AG08396 (cell line): Measurements from ENCODE around the gene B3GALT6.

Experiments used
- DNase-seq: peaks from one replicate; pipeline ENCODE4 v3.0.0; 2012; ENCODE audit warnings: low spot score, mixed read lengths

Gene B3GALT6

DNA sequence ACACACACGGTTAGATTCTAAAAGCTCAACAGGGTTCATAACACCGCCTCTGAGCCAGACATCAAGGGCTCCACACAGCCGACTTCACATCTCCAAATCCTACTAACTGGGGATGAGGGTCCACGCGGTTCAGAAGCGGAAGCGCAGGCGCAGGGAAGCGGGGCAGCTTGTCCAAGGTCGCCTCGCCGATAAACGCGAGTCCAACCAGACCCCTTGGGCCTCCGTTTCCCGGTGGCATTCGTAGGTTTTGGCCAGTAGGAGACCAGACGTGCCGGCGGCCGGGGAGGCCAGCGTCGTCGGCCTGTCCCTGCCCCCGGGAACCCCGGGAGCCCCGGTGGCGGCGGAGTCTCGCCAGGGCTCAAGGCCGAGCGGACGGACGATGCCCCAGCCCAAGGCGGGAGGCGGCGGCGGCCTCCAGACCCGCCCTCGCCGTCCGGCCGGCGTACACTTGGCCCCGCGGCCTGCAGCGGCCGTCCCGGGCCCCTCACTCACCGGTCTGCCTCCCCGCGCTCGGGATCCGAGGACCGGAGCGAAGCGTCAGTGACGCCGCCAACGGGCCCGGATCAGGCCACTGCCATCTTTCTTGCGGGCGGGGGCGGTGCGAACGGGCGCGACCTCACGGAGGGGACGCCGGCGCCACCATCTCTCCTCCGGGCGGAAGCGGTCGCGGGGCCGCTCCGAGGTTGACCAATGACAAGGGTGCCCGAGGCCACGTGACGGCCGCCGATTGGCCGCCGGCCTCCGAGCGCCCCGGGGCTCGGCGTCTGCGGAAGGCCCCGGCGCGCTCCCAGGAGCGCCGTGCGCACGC, 433 bp upstream of the B3GALT6 start, which contains the start of gene SDF4:
SDF4 (minus strand) TSS at position 602 of the 808 bp plus-strand sequence. CDS start 3,229 bp downstream, outside the sequence.
- DNase-seq = peak; percentile 100

GRCh38 chr1:1232796-1233566, 944 bp downstream of the B3GALT6 start:
- no peak for DNase-seq

DNA sequence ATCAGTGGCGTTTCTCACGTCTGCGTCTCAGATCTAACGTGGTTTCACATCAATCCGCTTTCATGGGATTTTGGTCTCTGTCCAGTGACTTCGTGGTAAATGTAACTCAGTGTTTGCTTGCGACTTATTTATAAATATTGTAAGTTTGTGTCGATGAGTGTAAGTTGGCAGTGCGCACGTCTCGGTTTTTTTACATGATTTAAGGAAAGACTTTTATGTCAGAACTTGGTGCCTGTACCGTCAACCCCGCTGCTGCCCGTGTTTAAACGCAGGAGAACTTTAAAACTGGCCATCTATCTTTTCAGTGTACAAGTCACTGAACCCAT, 1.5 kb downstream of the B3GALT6 start:
- DNase-seq = no peak

DNA sequence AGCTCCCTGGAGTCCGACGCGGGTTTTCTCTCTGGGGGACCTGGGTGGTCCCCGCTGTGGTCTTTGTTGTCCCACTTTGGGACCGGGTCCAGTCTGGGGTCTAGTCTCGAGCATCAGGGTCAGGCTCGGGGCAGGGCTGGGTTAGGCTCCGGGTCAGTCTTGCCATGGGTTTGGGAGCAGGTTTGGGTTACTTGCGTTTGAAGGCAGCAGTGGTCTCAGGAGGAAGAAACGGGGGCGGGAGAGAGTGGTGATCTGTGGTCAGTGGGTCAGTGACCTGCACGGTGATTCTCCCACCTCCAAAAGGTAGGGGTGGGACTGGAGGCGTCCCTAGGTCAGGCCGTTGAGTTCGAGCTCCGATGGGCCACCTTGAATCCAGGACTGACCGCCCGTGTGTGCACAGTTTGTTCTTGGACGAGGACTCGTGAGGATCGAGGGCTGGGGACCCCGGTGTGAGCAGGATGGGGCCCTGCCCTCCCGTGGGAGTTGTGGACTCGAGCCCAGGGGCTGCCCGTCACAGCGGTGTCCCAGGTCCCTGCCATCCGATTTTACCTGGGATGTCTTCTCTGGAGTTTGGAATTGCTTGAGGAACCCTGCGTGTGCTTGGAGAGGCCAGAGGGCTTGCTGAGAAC, 2.3 kb downstream of the B3GALT6 start:
- no peak for DNase-seq

DNA sequence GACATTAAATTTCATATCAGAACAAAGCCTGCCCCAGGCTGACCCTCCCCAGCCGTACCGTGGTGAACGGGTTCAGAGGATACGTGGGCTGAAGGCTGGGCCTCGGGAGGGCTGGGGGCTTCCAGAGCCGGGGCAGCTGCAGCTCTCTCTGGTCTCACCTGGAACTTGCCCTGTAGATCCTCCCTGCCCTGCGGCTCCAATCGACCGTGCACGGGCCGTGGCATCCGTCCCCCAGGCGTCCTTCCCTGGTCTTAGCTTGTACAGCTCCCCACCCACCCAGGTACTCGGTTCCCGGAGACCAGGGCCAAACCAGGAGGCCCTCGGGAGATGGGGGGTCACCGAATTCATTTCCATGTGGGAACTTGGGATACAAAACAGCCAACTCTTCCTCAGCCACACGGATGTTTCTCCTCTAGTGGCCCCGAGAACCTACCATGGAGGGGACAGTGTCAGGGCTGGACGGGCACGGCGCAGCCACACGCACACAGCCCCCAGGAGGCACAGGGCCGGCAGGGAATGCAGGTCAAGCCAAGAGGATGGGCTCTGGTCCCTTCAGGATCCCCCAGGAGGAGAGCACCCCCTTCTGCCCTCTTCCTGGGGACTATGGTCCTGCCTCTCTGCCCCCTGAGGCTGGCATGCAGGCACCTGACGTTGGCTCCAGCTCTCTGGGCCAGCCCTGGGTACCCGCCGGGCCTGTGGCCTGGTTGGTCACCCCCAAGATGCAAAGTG, 3.1 kb downstream of the B3GALT6 start:
- no peak for DNase-seq

GRCh38 chr1:1236176-1236763, 4.2 kb downstream of the B3GALT6 start:
- DNase-seq = no peak

DNA sequence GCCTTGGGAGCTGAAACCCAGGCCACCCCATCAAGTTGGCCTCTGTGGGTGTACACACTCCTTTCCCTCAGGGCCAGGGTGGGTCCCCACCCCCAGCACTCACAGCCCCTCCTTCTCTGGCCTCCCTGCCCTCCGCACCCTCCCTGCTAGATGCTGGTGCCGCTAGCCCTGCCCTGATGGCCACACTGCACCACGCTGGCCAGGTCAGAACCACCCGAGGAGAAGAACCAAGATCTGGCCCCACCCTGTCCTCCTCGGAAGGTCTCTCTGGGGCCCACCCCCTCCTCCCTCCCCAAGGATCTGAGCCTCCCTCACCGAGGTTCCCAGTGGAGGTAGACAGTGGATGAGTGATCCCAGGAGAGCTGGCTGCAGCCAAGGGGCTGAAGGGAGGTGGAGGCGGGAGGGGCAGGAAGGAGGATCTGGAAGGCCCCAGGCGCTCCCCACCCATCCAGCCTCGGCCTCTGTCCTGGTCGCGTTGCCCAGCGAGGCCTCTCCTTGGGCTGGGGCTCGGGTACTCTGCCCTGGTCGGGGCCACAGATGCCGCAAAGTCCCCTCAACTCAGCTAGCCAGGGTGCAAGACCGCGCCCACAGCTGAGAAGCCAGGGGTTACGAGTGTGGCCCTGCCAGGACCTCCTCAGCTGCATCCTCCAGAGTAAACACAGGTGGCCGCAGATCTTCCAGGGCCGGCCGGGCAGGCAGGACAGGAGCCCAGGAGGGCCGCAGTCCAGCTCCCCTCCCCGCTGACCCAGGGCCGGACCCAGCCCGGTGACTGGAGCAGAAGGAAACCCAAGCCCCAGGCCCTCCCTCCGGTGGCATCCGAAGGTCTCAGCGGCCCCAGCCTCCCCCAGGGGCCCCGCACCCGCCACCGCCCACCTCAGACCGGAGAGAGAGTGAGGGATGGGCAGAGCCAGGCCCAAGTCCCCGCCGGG, 5.2 kb downstream of the B3GALT6 start:
- DNase-seq = no peak

DNA sequence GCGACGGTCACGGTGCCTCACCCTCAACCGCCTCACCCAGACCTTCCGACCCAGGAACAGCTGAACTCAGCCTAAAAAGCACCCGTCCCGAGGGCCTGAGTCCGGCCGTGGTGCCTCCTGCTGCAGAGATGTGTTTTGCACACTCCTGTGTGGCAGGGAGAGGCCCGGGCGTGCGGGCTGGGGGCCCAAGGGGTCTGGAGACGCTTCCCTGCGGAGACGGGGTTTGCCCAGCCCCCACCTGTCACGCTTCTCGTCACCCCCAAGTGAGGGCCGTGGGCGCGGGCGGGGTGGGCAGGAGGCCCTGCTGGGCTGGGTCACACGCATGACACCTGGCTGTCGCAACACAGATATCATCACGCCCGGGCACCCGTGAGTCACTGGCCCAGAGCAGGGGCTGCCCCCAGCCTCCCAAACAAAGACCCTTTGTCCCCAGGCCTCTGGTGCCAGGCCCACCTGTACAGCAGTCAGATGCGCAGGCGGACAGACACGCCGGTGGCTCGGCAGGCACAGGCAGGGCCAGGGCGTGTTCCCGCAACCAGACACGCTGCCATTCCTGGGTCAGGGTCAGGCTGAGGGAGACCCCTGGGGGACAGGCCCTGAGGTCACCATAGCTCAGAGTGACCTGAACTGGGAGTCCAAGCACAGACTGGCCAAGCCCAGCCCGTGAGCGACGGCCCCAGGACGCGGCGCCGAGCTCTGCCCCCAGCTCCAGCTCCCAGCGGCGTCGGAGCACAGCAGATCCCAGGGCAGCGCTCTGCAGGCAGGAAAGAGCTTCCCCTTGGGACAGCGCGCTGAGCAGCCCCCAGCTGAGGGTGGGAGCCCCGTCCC, 6.1 kb downstream of the B3GALT6 start:
- DNase-seq = no peak

- DNase-seq = no peak
Observed at GRCh38 chr1:1238702-1239178, 6.7 kb downstream of the B3GALT6 start.

- no peak for DNase-seq
Observed at GRCh38 chr1:1239227-1239613, 7.2 kb downstream of the B3GALT6 start.

- DNase-seq = no peak
Observed at GRCh38 chr1:1239614-1240347, 7.7 kb downstream of the B3GALT6 start.

DNA sequence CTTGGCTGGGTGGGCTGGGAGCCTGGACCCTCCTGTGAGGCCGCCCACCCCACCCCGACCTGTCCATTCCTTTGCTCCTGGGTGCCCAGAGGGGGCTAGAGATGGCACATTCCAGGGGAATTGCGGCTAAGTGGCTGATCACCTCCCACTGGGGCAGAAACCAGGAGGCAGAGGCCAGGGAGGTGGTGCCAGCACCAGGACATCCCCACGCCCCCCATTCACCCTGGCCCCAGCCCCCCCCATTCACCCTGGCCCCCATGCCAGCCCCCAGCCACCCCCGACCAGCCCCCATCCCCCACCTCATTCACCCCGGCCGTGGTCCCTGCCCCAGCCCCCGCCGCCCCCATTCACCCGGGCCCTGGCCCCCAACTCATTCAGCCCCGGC, 8.3 kb downstream of the B3GALT6 start:
- DNase-seq = no peak

DNA sequence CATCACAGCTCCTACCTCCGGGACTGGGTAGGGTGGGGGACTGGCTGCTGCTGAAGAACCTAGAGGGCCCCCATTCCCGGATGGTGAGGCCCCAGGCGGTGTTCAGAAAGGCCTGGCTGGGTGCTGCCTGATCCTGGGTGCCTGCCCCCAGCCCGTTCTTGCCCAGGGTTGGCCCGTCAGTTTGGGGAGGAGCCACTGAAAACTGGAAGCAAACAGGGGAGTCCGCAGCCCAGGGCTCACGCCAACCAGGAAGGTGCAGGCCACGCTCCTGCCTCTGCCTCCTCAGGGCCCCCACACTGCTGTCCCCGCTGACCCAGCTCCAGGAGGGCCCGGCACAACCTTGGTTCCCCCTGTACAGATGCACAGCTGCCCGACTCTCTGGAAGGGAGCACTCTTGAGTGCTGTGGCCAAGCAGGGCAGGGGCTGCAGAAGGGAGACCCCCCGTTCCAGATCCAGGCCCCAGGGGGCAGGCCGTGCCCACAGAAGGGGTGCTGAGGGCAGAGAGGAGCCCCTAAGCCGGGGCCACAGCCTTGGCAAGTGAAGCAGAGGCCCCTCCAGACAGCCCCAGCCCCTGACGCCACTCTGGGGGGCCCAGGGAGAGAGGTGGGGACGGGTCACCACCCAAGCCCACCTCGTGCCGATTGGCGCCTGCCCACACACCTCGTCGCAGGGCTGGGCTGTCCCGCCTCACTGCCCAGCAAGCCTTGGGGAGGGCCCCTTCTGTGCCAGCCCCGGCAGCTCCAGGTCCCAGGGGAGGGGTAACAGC, 9.0 kb downstream of the B3GALT6 start:
- DNase-seq = peak; percentile 77

DNA sequence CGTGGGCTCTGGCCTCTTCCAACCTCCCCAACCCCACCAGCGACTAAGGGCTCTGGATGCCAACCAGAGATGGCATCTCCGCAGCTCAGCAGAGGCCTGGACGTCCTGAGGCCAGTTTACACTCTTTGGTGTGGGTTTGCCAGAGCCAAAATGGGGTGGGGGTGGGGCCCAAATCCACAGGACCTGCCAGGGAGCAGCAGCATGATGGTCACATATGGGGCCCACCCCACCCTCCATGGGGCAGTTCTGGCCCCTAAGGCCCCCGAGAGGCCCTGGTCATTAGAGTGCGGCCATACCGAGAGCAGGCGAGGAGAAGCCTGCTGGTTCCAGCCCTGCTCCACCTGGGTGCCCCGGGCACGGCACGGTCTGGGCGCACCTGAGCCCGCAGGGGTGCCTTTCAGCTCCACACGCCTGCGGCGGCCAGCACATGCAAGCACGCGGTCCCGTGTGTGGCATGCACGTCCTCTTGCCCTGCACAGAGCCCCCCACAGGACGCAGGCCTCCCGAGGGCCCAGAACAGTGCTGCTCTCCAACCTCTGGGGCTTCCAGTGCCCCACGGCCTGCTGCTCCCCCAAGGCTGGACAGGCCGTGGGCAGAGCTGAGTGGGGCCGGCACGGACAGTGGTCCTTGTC, 9.7 kb downstream of the B3GALT6 start:
- no peak for DNase-seq

DNA sequence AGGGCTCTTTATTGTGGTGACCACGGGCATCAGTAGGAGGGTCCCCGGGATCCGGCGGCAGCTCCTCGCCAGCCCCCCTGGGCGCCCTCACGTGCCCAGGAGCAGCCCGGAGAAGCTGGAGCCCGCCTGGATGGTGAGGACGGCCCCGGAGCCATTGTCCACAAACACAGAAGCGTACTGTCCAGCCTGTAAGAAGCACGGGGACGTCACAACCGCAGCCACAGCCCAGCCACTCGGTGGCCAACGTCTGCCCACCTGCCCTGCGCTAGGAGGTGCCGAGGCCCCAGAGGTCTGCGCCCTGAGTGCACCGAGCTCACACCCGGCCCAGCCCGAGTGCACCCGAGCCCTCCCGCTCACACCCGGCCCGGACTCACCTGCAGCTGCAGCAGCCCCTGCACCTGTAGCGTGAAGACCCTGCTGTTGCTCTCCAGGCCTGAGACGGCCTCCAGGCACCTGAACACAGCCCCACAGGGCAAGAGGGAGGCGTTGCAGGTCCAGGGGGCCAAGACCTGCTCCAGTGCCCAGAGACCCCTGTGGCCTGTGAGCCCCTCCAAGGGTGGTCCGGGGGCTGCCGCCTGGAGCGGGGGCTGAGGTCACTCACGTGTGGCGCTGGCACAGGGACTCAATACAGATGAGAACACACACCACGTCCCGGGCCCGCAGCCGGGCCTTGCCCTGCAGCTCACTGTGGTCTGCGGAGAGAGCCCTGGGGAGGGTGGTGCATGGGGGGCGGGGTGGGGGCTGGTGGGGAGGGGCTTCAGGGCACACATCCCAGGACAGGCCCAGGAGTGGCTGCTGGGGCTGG, 10.6 kb downstream of the B3GALT6 start:
- DNase-seq = no peak

DNA sequence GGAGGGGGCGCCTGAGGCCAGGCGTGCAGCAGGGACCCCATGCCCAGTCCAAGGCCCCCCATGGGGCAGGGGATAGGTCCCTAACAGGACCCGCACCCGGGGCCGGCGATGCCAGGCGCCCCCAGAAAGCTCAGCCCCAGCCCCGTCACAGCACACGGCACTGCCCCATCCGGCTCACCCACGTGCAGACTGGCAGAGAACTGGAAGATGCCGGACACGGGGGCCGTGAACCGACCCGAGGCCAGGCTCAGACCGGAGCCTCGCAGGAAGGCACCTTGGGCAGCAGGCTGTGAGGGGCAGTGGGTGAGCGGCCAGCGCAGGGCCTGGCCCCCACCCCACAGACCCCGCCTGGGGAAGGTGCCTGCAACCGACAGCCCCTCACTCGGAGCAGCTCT, 11.2 kb downstream of the B3GALT6 start:
- DNase-seq = no peak

DNA sequence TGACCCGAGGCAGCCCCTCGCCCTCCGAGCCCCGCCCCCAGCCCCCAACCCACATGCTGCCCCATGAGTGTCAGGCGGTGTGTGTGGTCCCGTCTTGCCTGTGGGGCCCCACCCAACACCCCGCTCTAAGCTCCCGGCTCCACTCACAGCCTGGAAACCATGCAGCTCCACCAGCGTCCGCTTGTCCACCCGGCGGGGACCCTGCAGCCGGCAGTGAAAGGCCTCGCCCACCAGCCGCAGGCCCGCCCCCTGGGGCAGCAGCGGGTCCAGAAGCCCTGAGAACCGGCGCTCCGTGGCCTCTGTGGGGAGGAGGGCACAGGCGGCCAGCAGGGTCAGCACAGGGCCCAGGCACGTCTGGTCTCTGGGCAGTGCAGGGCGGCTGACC, 11.8 kb downstream of the B3GALT6 start:
- no peak for DNase-seq
